Lung (tissue), 12 donors: ENCODE data around the gene NINL. TPM values are rescaled to one million over a fixed set of nuclear protein-coding genes. Genes with fewer than 3 reads are reported as not detected.

Source experiments
- ATAC-seq: fragments of 200-7000 bp; cut with Tn5 transposase; one replicate; pipeline ENCODE4 v1.9.1; 2020; ENCODE audit warnings: moderate number of reproducible peaks; ENCODE audit not compliant: insufficient read depth, low FRiP score
- DNase-seq, 3 donors: peaks; one replicate each; pipeline ENCODE4 v3.0.0-alpha.2; 2013 to 2017
- H3K27ac ChIP-seq, 2 donors: one replicate each; pipeline ENCODE4 v1.5.1; 2013; ENCODE audit warnings: mild to moderate bottlenecking in 2 of 2, moderate library complexity in 2 of 2, control low read depth in 1 of 2, inconsistent platforms in 1 of 2, low read depth in 1 of 2, low read length in 1 of 2
- H3K27me3 ChIP-seq, 3 donors: one replicate each; pipeline ENCODE4 v1.5.1; 2013; ENCODE audit warnings: low read length in 2 of 3; ENCODE audit not compliant: control insufficient read depth in 3 of 3, insufficient read depth in 3 of 3
- H3K36me3 ChIP-seq, 4 donors: one replicate each; pipeline ENCODE4 v1.5.1; 2013; ENCODE audit warnings: low read length in 4 of 4, mild to moderate bottlenecking in 1 of 4, moderate library complexity in 1 of 4; ENCODE audit not compliant: control insufficient read depth in 4 of 4, insufficient read depth in 4 of 4
- H3K4me1 ChIP-seq, 5 donors: one replicate each; pipeline ENCODE4 v1.5.1; 2013; ENCODE audit warnings: low read length in 5 of 5, mild to moderate bottlenecking in 2 of 5, moderate library complexity in 1 of 5; ENCODE audit not compliant: control insufficient read depth in 5 of 5, insufficient read depth in 5 of 5
- H3K4me3 ChIP-seq: one replicate; pipeline ENCODE4 v1.5.1; 2013; ENCODE audit warnings: mild to moderate bottlenecking, control low read depth, moderate library complexity
- H3K9ac ChIP-seq, 2 donors: one replicate each; pipeline ENCODE4 v1.5.1; 2013; ENCODE audit warnings: low read length in 2 of 2, control low read depth in 1 of 2; ENCODE audit not compliant: insufficient read depth in 1 of 2
- H3K9me3 ChIP-seq, 4 donors: one replicate each; pipeline ENCODE4 v1.5.1; 2013; ENCODE audit warnings: low read length in 3 of 4, mild to moderate bottlenecking in 1 of 4, moderate library complexity in 1 of 4; ENCODE audit not compliant: control insufficient read depth in 4 of 4, insufficient read depth in 3 of 4
- WGBS, 2 donors: extraction: QIAGEN DNeasy Blood & Tissue Kit; methylation state at CpG; one replicate each; pipeline ENCODE4 v1.1.7; 2013; 5-methylcytosine and 5-hydroxymethylcytosine counted together
- polyA plus RNA-seq, 2 donors: library from polyadenylated mRNA; stranded (reverse); fragments of 200-250 nt; gene quantifications; one replicate each; pipeline ENCODE4 v1.2.1, GENCODE V29; 2013
- total RNA-seq, 2 donors: library from RNA; depleted of rRNA in 1 of 2; stranded (reverse); fragments of >200 nt in 1 of 2; gene quantifications; one replicate each; pipeline ENCODE4 v1.2.1, GENCODE V29; 2014 to 2021
- TF ChIP-seq, protein P1 (sequence below): IDR thresholded peaks from 2 replicates; pipeline ENCODE4 v1.5.1; 2012; ENCODE audit warnings: mild to moderate bottlenecking; ENCODE audit errors: control extremely low read depth, extremely low read depth
- donor health status: control.
- donor health status: control.
- donor health status: Bipolar disorder and iron deficiency.
- donor health status: healthy.
- donor health status: DM: yes; HTN: yes; CAD: no.

Gene NINL
- total and polyA plus RNA-seq, 4 donors, result 4.5 to 25.9 (median 12.0) TPM

DNA sequence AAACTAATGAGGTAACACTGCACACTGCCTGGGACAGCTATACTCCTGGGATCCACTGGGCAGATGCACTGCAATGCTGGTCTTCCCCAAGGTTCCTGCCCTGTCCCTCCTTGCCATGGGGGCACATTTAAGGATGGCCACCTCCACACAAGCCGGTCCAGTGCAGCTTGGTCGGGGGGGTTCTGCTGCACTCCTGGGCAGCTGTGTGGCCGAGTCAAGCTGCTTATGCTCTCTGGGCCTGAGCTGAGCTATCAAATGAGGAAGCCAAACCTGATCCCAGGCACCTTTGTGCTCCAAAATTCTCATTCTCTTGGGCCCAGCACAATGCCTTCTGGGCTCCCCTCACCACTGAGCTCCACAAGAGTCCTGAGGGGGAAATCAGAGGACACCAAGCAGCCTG lies 37.3 kb downstream of the NINL start:
- no peaks in the 10 kb centered on the region for H3K27me3 ChIP-seq
- TF ChIP-seq, protein P1, sequence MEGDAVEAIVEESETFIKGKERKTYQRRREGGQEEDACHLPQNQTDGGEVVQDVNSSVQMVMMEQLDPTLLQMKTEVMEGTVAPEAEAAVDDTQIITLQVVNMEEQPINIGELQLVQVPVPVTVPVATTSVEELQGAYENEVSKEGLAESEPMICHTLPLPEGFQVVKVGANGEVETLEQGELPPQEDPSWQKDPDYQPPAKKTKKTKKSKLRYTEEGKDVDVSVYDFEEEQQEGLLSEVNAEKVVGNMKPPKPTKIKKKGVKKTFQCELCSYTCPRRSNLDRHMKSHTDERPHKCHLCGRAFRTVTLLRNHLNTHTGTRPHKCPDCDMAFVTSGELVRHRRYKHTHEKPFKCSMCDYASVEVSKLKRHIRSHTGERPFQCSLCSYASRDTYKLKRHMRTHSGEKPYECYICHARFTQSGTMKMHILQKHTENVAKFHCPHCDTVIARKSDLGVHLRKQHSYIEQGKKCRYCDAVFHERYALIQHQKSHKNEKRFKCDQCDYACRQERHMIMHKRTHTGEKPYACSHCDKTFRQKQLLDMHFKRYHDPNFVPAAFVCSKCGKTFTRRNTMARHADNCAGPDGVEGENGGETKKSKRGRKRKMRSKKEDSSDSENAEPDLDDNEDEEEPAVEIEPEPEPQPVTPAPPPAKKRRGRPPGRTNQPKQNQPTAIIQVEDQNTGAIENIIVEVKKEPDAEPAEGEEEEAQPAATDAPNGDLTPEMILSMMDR, result no peak
- H3K27ac ChIP-seq, result no peak overlapping the region
- ATAC-seq (no peak), DNase-seq (no peak)
- 59 to 60% methylated on average over 3 of the region's 3 CpGs for WGBS, 2 donors
- peaks cover 0 to 2% (median 0%) of the 10 kb centered on the region in 4 donors for H3K36me3 ChIP-seq
- H3K9ac ChIP-seq, result no peak overlapping the region
- peaks cover 0 to 55% (median 36%) of the 10 kb centered on the region in 5 donors for H3K4me1 ChIP-seq
- no peaks in the 10 kb centered on the region for H3K9me3 ChIP-seq
- H3K4me3 ChIP-seq, result no peak overlapping the region

DNA sequence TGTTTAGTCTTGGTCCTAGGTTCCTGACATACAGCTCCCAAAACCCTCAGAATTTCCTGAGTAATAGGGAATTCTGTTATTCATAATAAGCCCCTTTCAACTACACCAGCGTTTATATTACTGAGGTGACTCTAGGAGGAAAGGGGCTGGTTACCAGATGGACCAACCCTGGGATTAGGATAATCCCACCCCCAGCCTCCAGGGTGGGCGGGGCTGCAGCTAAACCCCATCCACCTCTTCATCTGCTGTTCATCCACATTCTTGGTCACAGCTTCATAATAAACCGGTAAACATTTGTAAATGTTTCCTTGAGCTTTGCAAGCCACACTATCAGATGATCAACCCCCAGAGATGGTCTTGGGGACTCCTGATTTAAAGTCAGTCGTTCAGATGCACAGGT lies 38.3 kb downstream of the NINL start:
- Histone ChIP-seq H3K9ac (no peak overlapping the region), H3K4me3 (no peak overlapping the region), H3K36me3 (peaks cover 0 to 2% (median 0%) of the 10 kb centered on the region in 4 donors), H3K9me3 (no peaks in the 10 kb centered on the region), H3K27me3 (no peaks in the 10 kb centered on the region), H3K4me1 (peaks cover 0 to 55% (median 39%) of the 10 kb centered on the region in 5 donors), H3K27ac (no peak overlapping the region)
- 77 to 84% methylated on average over 4 of the region's 4 CpGs for WGBS, 2 donors
- TF ChIP-seq, protein P1, result no peak
- ATAC-seq (no peak), DNase-seq (no peak)

DNA sequence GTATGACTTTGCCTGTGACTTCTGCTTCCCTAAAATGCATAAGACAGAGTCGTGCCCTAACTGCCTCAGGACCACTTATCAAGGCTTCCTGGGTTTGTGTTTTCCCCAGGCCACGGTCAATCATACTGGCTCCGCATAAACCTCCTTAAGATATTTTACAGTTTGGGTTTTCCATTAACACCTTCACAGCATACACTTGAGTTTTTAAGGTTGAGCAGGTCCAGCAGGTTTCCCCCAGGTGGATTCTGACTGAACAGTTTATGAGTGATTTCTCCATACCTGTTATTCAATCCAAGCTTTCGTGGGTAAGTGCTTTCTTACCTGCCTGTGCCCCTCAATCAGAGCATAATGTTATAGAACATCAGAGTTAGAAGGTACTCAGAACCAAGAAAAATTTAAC lies 39.3 kb downstream of the NINL start:
- ATAC-seq, result no peak
- no peaks in the 10 kb centered on the region for H3K27me3 ChIP-seq
- peaks cover 0 to 61% (median 40%) of the 10 kb centered on the region in 5 donors for H3K4me1 ChIP-seq
- peak; percentile 67 to 85 (median 70) for DNase-seq
- peak overlapping the region in 1 of 2 donors; percentile 31 for H3K27ac ChIP-seq
- WGBS, 2 donors, result 51 to 58% methylated on average over 4 of the region's 4 CpGs
- no peaks in the 10 kb centered on the region for H3K9me3 ChIP-seq
- H3K4me3 ChIP-seq, result no peak overlapping the region
- TF ChIP-seq, protein P1, result no peak
- H3K9ac ChIP-seq, result no peak overlapping the region
- H3K36me3 ChIP-seq, result peaks cover 0 to 2% (median 0%) of the 10 kb centered on the region in 4 donors

DNA sequence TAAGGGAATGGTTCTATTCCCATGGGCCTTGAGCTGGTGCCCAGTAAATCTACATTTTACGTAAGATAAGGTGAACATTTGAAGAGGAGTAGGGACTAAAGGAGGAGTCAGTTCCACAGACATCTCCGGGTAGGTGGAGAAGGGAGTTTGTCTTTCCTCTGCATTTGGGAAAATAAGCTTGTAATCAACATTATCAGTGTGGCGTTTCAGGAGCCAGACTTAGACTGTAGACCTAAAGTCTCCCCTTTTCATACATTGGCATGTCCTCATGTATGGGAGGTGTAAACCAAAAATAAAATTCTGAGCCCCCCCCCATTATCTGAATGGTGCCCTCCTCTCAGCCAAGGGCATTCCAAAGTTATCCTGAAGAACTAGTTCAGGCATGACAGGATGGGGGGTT lies 40.2 kb downstream of the NINL start:
- H3K27me3 ChIP-seq, result no peaks in the 10 kb centered on the region
- TF ChIP-seq, protein P1, result no peak
- peaks cover 0 to 65% (median 41%) of the 10 kb centered on the region in 5 donors for H3K4me1 ChIP-seq
- H3K27ac ChIP-seq, result no peak overlapping the region
- WGBS, 2 donors, result 75 to 87% methylated on average over 3 of the region's 3 CpGs
- peak overlapping the region in 1 of 2 donors; percentile 53 for H3K9ac ChIP-seq
- peaks cover 0 to 2% (median 0%) of the 10 kb centered on the region in 4 donors for H3K36me3 ChIP-seq
- ATAC-seq (no peak), DNase-seq (no peak)
- H3K9me3 ChIP-seq, result no peaks in the 10 kb centered on the region
- no peak overlapping the region for H3K4me3 ChIP-seq
